ENCODE measurements around the gene FSCN2.

DNA sequence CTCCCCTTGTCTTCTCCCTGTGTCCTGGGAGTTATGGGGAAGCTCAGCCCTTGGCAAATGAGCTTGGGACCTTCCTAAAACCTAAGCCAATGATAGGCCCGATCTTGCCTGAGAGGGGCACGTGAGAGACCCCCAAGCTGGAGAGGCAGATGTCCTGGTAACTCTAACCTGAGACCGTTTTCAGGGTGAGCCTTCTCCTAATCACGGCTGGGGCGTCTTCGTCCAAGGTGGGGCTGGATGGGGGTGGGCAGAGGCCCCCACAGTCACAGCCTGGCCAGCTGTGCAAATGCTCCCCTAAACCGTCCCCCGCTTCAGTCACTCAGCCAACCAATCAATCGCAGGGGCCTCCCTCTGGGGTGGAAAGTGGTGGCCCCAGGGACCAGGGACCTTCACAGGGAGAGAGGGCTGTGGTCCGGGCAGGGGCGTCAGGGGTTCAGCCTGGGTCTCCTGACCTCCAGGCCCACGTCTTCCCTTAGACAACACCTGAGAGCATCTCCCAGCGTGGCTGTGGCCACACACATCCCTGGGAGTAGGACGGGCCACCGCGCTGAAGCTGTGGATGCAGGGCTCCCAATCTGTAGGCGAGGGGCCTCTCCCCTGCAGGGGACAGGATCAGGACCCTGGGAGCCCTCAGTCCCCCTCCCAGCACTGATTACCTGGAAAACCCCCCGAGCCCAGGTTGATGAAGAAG is 46.2 kb upstream of the FSCN2 start:
- TF ChIP-seq, protein P1, sequence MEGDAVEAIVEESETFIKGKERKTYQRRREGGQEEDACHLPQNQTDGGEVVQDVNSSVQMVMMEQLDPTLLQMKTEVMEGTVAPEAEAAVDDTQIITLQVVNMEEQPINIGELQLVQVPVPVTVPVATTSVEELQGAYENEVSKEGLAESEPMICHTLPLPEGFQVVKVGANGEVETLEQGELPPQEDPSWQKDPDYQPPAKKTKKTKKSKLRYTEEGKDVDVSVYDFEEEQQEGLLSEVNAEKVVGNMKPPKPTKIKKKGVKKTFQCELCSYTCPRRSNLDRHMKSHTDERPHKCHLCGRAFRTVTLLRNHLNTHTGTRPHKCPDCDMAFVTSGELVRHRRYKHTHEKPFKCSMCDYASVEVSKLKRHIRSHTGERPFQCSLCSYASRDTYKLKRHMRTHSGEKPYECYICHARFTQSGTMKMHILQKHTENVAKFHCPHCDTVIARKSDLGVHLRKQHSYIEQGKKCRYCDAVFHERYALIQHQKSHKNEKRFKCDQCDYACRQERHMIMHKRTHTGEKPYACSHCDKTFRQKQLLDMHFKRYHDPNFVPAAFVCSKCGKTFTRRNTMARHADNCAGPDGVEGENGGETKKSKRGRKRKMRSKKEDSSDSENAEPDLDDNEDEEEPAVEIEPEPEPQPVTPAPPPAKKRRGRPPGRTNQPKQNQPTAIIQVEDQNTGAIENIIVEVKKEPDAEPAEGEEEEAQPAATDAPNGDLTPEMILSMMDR (conservative IDR thresholded peaks at IDR 0.05; ENCODE audit: low read length), result no peak
- TF ChIP-seq EZH2phosphoT487 (IDR thresholded peaks at IDR 0.05; ENCODE audit: borderline replicate concordance, low read depth, low read length), result no peak

Data from OCI-LY7 (cell line).